Superior temporal gyrus (tissue), 1 donor: Measurements from ENCODE around the gene NINJ2.

ENCODE experiments used
- DNase-seq: peaks from one replicate; pipeline ENCODE4 v3.0.0-alpha.2; 2016; ENCODE audit errors: extremely low spot score

The NINJ2 gene

DNA sequence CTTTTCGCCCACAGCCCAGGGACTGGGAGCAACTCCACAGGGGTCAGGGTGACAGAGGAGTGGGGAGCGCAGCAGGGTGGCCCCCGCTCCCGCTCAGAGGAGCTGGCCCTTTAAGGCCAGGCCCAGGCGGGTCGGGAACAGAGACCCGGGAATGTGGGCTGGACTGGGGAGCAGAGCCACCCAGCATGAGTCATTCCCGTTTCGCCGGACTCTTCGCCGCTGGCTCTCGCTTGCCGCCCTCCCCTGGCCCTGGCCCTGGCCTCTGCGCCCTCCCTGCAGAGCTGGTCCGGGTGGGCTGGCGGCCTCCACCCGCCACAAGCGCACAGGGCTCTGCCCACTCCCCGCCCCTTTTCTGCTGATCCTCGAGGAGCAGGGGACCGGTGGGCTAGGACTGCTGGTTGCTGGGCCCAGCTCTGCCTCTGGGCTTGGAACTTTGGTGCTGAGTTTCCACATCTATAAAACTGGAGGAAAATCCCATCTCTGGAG is 92.8 kb downstream of the NINJ2 start:
- no peak for DNase-seq

- DNase-seq, result peak; percentile 87
These were observed 93.3 kb downstream of the NINJ2 start for GRCh38 chr12:569803-570434.

GRCh38 chr12:569091-569676 is 94.1 kb downstream of the NINJ2 start:
- no peak for DNase-seq

DNA sequence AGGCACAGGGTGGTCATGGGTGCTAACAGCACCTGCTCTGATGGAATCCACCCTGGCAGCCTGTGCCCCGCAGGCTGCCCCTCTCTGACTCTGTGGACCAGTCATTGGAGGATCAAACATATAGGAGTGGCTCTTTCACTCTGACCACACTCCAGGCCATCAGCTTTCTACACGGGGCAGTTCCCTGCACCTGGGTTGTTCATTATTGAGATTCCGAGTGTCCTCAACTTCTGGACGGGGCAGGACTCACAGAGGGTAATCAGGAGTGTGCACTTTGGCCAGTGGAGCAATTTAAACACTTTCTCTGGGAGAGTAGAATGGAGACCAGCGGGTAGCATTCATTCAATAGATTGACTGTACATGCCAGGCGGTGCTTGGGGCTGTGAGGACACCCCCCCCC is 94.8 kb downstream of the NINJ2 start:
- DNase-seq, result no peak

GRCh38 chr12:565589-566105 is 97.6 kb downstream of the NINJ2 start:
- no peak for DNase-seq

DNA sequence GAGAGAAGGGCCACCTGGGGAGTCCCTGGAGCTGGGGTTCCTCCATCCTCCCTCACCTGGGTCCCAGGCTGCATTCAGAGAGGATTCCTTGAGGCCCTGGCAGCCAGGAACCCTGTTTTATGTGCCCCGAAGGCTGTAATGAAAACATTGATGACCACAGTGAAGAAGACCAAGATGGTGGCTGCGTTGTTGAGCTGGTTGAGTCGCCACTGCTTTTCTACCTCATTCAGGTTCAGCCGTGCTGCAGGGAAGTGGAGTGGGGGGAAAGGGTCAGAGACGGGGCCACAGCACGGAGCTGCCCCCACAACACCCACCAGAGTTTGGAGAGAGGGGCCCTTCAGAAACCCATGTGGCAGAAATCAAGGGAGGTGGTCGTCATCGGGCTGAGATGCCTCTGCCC is 98.1 kb downstream of the NINJ2 start:
- DNase-seq, result no peak

DNA sequence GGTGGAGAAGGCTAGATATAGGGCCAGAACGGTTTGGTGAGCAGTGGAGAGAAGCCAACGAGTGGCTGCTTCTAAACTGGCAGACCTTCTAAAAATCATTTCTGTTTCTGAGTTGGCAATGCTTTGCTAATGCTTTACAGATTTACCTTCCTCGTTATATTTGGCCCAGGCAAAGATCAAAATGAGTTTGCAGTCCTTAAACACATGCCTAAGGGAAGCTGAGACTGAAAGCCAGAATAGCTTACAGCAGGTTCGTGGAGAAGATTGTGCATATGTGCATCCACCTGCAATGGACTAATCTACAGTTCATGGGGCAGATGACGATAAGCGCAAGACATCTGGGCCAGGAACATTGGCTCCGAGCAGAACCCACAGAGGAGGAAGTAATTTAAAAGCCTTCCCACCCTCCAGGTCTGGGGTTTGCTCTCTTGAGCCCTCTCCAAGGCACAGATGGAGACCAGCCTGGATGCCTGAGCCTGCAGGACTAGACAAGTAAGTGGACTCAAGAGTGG is 99.4 kb downstream of the NINJ2 start:
- DNase-seq, result no peak

GRCh38 chr12:563250-563781 is 99.9 kb downstream of the NINJ2 start:
- no peak for DNase-seq

DNA sequence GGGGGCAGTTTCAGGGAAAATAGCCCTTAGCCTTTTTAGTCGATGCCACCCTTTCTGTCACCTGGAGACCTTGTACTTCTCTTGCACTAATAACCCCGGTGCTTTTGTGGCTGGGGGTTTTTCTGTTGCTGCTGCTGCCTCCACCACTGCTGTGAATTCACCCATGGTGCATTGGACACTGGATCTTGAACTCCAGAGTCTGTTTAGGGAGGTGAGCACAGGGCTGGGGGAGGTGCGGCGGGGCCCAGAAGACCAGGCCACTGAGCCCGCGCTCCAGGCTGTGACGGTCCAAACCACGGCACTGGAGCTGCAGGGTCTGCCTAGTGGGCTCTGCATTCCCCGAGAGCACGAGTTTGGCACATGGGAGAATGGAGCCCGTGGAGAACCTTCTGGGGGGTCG is 100.6 kb downstream of the NINJ2 start:
- DNase-seq, result no peak

DNA sequence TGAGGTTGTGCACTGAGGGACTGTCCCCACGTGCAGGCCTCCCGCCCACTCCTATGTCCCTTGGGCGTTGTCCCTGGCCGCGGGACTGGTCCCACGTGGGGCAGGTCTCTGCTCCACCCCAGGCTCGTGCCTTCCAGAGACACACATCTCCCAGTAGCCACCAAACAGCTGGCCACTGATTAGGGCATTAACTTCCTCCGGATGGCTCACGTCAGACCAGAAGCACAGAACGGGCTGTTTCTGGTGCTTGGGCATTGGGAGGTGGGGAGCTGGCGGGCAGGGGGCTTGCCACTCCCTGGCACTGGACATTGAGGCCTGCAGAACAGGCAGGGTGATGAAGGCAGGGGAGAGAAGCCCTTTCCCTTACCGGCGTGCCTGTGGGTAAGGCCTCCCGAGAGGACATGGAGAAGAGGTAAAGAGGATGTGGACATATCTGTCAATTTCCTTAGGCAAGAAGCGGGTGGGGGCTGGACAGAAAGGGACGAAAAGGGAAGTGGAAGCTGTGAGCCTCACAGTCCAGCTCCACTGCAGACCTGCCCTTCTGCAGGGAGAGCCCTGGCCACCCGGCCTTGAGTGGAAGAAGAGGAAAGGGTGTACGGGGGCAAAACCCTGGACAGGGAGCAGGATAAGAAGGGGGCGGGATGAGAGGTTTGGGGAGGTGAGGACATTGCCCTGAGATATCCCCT is 101.2 kb downstream of the NINJ2 start:
- DNase-seq, result no peak

DNA sequence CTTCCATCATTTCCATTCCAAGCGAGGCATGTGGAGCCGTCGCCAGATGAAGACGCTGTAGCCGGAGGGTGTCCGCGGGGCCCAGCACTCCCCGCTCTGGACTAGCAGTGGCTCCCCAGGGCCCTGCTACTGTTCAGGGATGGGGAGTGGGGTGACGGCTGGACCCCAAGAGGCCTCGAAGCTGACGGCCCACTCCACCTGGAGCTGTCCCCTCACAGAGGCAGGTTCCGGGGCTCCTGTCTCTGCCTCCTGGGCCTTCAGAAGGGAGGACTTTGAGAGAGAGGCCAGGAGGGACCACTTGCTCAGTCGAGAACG is 101.9 kb downstream of the NINJ2 start:
- no peak for DNase-seq

DNA sequence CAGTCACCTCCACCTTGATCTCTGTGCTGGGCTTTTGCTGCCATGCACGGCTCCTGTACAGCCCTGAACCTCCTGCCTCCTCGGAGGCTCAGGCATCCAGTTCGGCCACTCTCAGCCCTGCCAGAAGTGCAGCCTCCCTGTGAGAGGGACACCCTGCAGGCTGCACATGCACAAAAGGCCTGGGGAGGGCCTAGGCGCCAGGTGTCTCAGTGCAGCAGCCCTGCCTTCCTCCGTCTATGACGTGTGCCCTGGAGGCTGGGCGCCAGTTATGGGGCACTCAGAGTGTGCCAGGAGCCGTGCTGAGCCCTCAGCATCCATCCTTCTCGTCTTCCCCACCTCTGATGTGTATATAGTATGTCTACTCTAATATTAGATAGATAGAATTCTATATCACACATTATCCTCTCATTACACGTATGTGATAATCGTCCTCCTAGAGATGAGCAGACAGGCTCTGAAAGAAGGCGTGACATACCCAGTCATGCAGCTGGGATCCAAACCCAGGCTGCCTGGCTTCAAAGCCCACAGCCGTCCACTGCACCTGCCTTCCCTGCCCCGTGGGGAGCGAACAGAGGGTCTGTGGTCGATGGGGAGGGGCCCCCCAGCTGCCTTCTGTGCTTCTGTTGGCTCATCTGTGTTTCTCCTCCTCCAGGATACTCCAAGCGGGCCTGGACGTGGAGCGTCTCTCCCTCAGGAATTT is 102.4 kb downstream of the NINJ2 start:
- DNase-seq, result no peak

DNA sequence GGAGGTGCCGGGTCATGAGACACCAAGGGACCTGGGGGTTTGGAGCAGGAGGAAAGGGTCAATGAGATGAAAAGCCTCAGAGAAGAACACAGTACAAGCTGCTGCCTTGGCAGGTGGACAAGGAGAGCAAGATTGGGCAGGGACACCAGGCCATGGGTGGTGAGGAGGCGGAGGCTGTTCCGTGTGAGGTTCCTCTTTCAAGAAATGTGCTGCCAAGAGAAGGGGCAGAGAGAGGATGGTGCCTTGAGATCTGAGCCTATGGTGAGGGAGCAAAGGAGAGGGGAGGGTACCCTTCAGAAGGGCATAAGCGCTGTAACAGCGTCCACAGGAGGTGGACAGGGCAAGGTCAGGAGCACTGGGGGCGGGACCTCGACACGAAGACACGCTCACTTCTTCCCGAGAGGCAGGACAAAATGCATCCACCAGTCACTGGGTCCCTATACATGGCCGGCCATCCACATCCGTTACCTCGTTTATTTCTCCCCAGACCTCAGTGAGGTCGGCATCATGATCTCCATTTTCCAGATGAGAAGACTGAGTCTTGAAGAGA is 103.3 kb downstream of the NINJ2 start:
- no peak for DNase-seq

DNA sequence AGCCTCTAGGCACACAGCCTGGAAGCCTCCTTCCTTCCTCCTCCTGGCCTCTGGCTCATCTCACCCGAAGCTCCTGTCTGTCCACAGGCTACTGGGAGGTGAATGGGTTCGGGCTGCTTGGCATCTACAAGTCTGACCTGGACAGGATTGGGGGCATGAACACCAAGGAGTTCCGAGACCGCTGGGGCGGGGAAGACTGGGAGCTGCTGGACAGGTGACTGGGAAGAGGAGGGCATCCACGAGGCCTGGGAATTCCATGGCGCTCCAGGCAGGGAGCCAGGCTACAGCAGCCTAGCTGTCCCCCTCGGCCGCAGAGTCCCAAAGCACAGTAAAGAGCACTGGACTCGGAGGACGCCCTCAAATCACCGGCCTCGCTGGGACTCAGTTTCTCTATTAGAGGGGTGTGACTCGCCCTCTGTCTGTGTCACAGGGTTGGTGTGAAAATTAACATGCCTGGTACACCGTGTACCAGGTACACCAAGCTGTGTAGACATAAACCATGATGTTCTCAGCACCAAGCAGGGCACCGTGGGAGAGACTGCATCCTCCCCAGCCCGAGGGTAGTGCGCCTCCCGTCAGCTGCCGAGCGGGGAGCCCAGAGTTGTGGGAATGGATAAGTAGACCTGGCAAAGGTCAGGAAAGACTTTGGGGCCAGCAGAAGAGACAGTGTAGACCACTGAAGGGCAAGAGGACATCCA is 103.9 kb downstream of the NINJ2 start:
- DNase-seq, result no peak

- DNase-seq, result no peak
These were observed 104.7 kb downstream of the NINJ2 start for GRCh38 chr12:558580-558979.

GRCh38 chr12:556498-556897 is 106.7 kb downstream of the NINJ2 start:
- no peak for DNase-seq

- DNase-seq, result no peak
These were observed 109.3 kb downstream of the NINJ2 start for GRCh38 chr12:554001-554285.

DNA sequence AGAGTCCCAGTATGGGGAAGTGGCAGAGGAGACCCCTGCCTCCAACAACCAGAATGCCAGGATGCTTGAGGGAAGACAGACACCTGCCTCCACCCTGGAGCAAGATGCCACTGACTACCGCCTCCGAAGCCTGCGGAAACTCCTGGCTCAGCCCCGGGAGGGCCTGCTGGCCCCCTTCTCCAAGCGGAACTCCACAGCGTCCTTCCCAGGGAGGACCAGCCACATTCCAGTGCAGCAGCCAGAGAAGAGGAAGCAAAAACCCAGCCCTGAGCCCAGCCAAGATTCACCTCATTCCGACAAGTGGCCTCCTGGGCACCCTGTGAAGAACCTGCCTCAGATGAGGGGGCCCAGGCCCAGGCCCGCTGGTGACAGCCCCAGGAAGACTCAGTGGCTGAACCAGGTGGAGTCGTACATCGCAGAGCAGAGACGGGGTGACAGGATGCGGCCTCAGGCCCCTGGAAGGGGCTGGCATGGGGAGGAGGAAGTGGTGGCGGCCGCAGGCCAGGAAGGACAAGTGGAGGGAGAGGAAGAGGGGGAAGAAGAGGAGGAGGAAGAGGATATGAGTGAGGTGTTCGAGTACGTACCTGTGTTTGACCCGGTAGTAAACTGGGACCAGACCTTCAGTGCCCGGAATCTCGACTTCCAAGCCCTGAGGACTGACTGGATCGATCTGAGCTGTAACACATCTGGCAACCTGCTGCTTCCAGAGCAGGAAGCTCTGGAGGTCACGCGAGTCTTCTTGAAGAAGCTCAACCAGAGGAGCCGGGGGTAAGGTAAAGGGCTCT is 109.8 kb downstream of the NINJ2 start:
- no peak for DNase-seq

GRCh38 chr12:552466-552865 is 110.8 kb downstream of the NINJ2 start:
- no peak for DNase-seq

DNA sequence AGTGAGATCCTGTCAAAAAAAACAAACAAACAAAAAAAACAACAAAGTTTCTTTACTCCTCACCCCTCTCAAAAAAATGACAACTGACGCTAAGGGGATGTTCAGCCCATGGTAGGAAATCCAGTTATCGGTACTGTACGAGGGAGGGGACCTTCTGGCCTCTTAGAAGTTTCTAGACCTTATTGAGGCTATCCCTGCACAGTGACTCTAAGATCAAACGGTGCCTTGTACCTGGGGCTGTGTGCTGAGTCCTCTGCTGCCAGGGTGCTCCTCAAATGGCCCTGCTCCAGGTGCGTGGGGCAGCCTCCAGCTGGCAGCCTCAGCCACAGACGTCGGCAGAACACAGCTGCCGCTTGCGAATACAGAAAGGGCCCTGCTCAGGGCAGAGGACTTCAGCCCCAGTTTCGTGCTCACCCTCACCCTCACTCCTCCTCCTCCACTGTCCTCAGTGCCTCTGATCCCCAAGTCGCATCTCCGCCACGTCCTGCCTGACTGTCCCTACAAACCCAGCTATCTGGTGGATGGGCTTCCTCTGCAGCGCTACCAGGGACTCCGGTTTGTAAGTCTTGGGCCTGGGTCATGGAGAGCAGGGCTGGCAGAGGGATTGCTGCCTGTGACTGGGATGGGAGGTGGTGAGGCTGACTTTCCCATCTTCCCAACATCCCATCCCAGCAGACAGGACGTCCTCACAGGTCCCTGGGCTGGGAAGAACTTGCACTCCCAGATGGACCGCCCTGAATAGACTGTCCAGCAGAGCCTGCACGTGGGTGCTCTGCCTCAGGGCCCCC is 112.6 kb downstream of the NINJ2 start:
- DNase-seq, result no peak
